Tibial nerve (tissue), 4 donors: ENCODE measurements around the gene GLYR1.

ENCODE experiments used
- EP300 ChIP-seq, 2 donors: sonication (generic); formaldehyde crosslinking; IDR thresholded peaks; one replicate each; pipeline ENCODE4 v1.6.1; 2017; ENCODE audit warnings: antibody characterized with exemption in 2 of 2, mild to moderate bottlenecking in 1 of 2
- POLR2A ChIP-seq, 2 donors: fragments of 450-650 bp; IDR thresholded peaks; one replicate each; pipeline ENCODE4 v1.6.1; 2017; ENCODE audit warnings: antibody characterized with exemption in 2 of 2, mild to moderate bottlenecking in 2 of 2, moderate library complexity in 2 of 2
- TF ChIP-seq, protein P1 (sequence below), 5 experiments: fragments of 200-600 bp in 3 of 5; fragments of 450-650 bp in 2 of 5; sonication (generic) in 3 of 5; IDR thresholded peaks; one replicate each; pipeline ENCODE4 v1.5.1; 2016 to 2019; ENCODE audit warnings: antibody characterized with exemption in 5 of 5, mild to moderate bottlenecking in 3 of 5, moderate library complexity in 2 of 5

DNA sequence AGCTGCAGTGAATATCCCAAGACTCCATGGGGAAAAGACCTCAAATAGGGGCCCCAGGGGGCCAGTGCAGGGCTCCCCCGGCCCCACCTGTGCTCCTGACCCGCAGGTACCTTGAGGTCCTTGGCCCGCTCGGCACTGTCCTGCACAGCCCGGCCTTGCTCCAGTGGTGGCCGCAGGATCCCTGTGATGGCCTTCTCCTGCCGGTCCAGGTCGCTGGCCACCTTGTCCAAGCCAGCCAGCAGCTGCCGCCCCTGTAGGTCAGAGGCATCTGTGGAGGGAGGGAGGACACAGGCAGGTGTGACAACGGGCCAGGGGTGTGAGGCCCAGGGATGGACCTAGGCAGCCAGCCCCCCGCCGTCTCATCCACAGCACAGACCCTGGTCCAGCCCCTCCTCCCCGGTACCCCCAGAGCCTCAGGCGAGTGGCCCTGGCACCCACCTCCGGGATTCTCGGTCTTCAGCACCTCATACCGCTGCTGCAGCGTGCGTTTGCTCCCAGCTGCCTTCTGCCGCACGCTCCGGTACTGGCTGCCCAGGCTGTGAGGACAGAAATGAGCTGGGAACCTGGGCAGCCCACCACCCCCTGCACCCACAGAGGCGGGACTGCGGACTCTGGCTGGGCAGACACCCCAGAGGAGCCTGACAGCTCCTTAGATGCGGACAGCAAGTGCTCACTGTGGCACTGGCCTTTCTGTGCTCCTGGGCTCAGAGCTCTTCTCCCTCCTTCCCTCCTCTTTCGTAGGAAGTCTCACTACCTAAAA is 46.2 kb upstream of the GLYR1 start:
- TF ChIP-seq, protein P1, sequence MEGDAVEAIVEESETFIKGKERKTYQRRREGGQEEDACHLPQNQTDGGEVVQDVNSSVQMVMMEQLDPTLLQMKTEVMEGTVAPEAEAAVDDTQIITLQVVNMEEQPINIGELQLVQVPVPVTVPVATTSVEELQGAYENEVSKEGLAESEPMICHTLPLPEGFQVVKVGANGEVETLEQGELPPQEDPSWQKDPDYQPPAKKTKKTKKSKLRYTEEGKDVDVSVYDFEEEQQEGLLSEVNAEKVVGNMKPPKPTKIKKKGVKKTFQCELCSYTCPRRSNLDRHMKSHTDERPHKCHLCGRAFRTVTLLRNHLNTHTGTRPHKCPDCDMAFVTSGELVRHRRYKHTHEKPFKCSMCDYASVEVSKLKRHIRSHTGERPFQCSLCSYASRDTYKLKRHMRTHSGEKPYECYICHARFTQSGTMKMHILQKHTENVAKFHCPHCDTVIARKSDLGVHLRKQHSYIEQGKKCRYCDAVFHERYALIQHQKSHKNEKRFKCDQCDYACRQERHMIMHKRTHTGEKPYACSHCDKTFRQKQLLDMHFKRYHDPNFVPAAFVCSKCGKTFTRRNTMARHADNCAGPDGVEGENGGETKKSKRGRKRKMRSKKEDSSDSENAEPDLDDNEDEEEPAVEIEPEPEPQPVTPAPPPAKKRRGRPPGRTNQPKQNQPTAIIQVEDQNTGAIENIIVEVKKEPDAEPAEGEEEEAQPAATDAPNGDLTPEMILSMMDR (IDR thresholded peaks at IDR 0.05): no peak
- TF ChIP-seq POLR2A (IDR thresholded peaks at IDR 0.05) (no peak), EP300 (IDR thresholded peaks at IDR 0.05) (no peak)
